IMR-90 (cell line): Measurements from ENCODE around the gene POLR1C. TPM values are rescaled to one million over a fixed set of nuclear protein-coding genes. Genes with fewer than 3 reads are reported as not detected.

ENCODE experiments used
- ATAC-seq: fragments of 200-7000 bp; cut with Tn5 transposase; 2 replicates; pipeline ENCODE4 v1.9.1; 2020; ENCODE audit warnings: low read depth, mild to moderate bottlenecking, moderate library complexity
- BruUV-seq: library from RNA; stranded (reverse); fragments of 400-500 nt; replicated peaks from 2 replicates; lab custom pipeline; 2021; lab: Mats Ljungman, UMichigan
- CTCF ChIA-PET: fragments of 300-600 bp; formaldehyde crosslinking; extraction: SDS; loops from one replicate; lab custom pipeline; 2021; ENCODE audit warnings: antibody characterized with exemption; lab: Yijun Ruan, JAX
- POLR2A ChIA-PET: fragments of 300-600 bp; sonication (Branson Sonifier 250); formaldehyde crosslinking; loops from one replicate; lab custom pipeline; 2022; ENCODE audit warnings: antibody characterized with exemption; ENCODE audit not compliant: unreplicated experiment; lab: Charles Lee
- DNase-seq: peaks from one replicate; pipeline ENCODE4 v3.0.0; 2013
- H2AFZ ChIP-seq: replicated peaks from 2 replicates; pipeline ENCODE3; 2013; ENCODE audit warnings: low read length, mild to moderate bottlenecking; ENCODE audit not compliant: poor library complexity
- H2AK5ac ChIP-seq: 2 replicates; pipeline ENCODE4 v1.6.1; 2013; ENCODE audit warnings: low read depth, low read length, inconsistent platforms
- H2AK9ac ChIP-seq: replicated peaks from 2 replicates; pipeline ENCODE3; 2013; ENCODE audit warnings: mild to moderate bottlenecking, low read depth, low read length, moderate library complexity; ENCODE audit not compliant: poor library complexity
- H2BK120ac ChIP-seq: 2 replicates; pipeline ENCODE4 v1.6.1; 2013; ENCODE audit warnings: low read depth, low read length, inconsistent platforms
- H2BK15ac ChIP-seq: 3 replicates; pipeline ENCODE4 v1.6.1; 2013; ENCODE audit warnings: low read depth, low read length, inconsistent platforms
- H2BK20ac ChIP-seq: 2 replicates; pipeline ENCODE4 v1.6.1; 2013; ENCODE audit warnings: low read depth, mild to moderate bottlenecking, inconsistent platforms, low read length, moderate library complexity
- H2BK5ac ChIP-seq: 2 replicates; pipeline ENCODE4 v1.6.1; 2013; ENCODE audit warnings: mild to moderate bottlenecking, low read depth, low read length, inconsistent platforms; ENCODE audit not compliant: poor library complexity, severe bottlenecking
- H3K14ac ChIP-seq: replicated peaks from 2 replicates; pipeline ENCODE4 v1.6.1; 2013; ENCODE audit warnings: low read depth, low read length, inconsistent platforms
- H3K18ac ChIP-seq: 2 replicates; pipeline ENCODE4 v1.6.1; 2013; ENCODE audit warnings: low read depth, low read length, control low read depth
- H3K23ac ChIP-seq: 2 replicates; pipeline ENCODE4 v1.6.1; 2013; ENCODE audit warnings: low read depth, low read length, inconsistent platforms
- H3K27ac ChIP-seq: 2 replicates; pipeline ENCODE4 v1.5.1; 2013; ENCODE audit warnings: mild to moderate bottlenecking, control low read depth, low read length; ENCODE audit not compliant: insufficient read depth
- H3K27me3 ChIP-seq: 2 replicates; pipeline ENCODE4 v1.6.1; 2013; ENCODE audit warnings: low read length; ENCODE audit not compliant: control insufficient read depth, insufficient read depth
- H3K36me3 ChIP-seq: 2 replicates; pipeline ENCODE4 v1.6.1; 2013; ENCODE audit warnings: low read length, mixed read lengths; ENCODE audit not compliant: control insufficient read depth, insufficient read depth
- H3K4ac ChIP-seq: 2 replicates; pipeline ENCODE4 v1.6.1; 2013; ENCODE audit warnings: low read depth, low read length, inconsistent platforms
- H3K4me1 ChIP-seq: 2 replicates; pipeline ENCODE4 v1.6.1; 2013; ENCODE audit warnings: low read length, mixed read lengths; ENCODE audit not compliant: control insufficient read depth, insufficient read depth
- H3K4me2 ChIP-seq: 2 replicates; pipeline ENCODE4 v1.6.1; 2013; ENCODE audit warnings: low read depth, mild to moderate bottlenecking, control low read depth, low read length, moderate library complexity
- H3K4me3 ChIP-seq: 2 replicates; pipeline ENCODE4 v1.5.1; 2013; ENCODE audit warnings: low read depth, mild to moderate bottlenecking, control low read depth, low read length, moderate library complexity; ENCODE audit not compliant: insufficient read depth
- H3K56ac ChIP-seq: 2 replicates; pipeline ENCODE4 v1.6.1; 2013; ENCODE audit warnings: low read length, inconsistent platforms; ENCODE audit not compliant: insufficient read depth; ENCODE audit errors: extremely low read depth
- H3K79me1 ChIP-seq, 2 experiments: 2 replicates each; pipeline ENCODE4 v1.6.1; 2013; ENCODE audit warnings: low read length in 2 of 2, inconsistent platforms in 1 of 2, low read depth in 1 of 2
- H3K9ac ChIP-seq: 2 replicates; pipeline ENCODE4 v1.6.1; 2013; ENCODE audit warnings: low read depth, low read length, control low read depth
- H3K9me1 ChIP-seq: 2 replicates; pipeline ENCODE4 v1.6.1; 2013; ENCODE audit warnings: low read length, inconsistent platforms; ENCODE audit not compliant: insufficient read depth
- H3K9me3 ChIP-seq: 2 replicates; pipeline ENCODE4 v1.6.1; 2013; ENCODE audit warnings: low read length; ENCODE audit not compliant: control insufficient read depth, insufficient read depth
- H4K20me1 ChIP-seq: 2 replicates; pipeline ENCODE4 v1.6.1; 2013; ENCODE audit warnings: low read length, inconsistent platforms; ENCODE audit not compliant: insufficient read depth
- H4K5ac ChIP-seq: 2 replicates; pipeline ENCODE4 v1.6.1; 2013; ENCODE audit warnings: mild to moderate bottlenecking, low read depth, low read length, control low read depth
- H4K8ac ChIP-seq, 2 experiments: 2 replicates each; pipeline ENCODE4 v1.6.1; 2013; ENCODE audit warnings: low read depth in 2 of 2, low read length in 2 of 2, control low read depth in 1 of 2, inconsistent platforms in 1 of 2
- H4K91ac ChIP-seq: 2 replicates; pipeline ENCODE4 v1.6.1; 2013; ENCODE audit warnings: low read depth, low read length, inconsistent platforms; ENCODE audit not compliant: insufficient read depth
- CEBPB ChIP-seq: IDR thresholded peaks from 2 replicates; pipeline ENCODE4 v1.6.1; 2012; ENCODE audit warnings: low read depth, low read length, improper control_type of control experiment
- MAFK ChIP-seq: IDR thresholded peaks from 2 replicates; pipeline ENCODE4 v1.6.1; 2012; ENCODE audit warnings: low read depth, low read length, improper control_type of control experiment
- MAZ ChIP-seq: IDR thresholded peaks from 2 replicates; pipeline ENCODE4 v1.6.1; 2012; ENCODE audit warnings: low read depth, mild to moderate bottlenecking, low read length, improper control_type of control experiment, moderate library complexity, borderline replicate concordance
- WGBS, 2 experiments: methylation state at CpG; one replicate each; pipeline versions ENCODE4 v1.1.5 to v1.1.7; 2013; ENCODE audit warnings: missing lambda C conversion rate in 2 of 2; ENCODE audit not compliant: insufficient read length in 1 of 2; ENCODE audit errors: extremely low coverage in 2 of 2; 5-methylcytosine and 5-hydroxymethylcytosine counted together
- dilution Hi-C: fragments of 300-500 bp; cut with HindIII; formaldehyde crosslinking; loops from one replicate; pipeline ENCODE4 v1.14.3; 2018; ENCODE audit warnings: low sequenced_read_pairs; ENCODE audit not compliant: unreplicated experiment
- in situ Hi-C: fragments of 300-500 bp; cut with MboI; formaldehyde crosslinking; loops from 3 replicates; pipeline ENCODE4 v1.14.3; 2019; ENCODE audit warnings: low sequenced_read_pairs, inconsistent platforms, mixed read lengths
- intact Hi-C: fragments of 100-400 bp; cut with micrococcal nuclease; formaldehyde crosslinking; loops from 2 replicates; pipeline ENCODE4 v1.10.0; 2022
- polyA plus RNA-seq, 3 experiments: library from polyadenylated mRNA; depleted of rRNA; stranded (reverse); fragments of >200 nt; gene quantifications; 2 replicates each; pipeline ENCODE4 v1.2.3, GENCODE V29; 2012; ENCODE audit warnings: low replicate concordance in 1 of 3
- total RNA-seq: library from RNA; depleted of rRNA; stranded (reverse); fragments of >200 nt; gene quantifications from 2 replicates; pipeline ENCODE4 v1.2.3, GENCODE V29; 2012

POLR1C gene
- total and polyA plus RNA-seq, 2 of the 4 experiments (the other 2 are of a cell fraction): 46.1 to 72.6 TPM

- Histone ChIP-seq H2BK20ac (no peak overlapping the region), H2BK5ac (no peak overlapping the region), H4K20me1 (peaks cover 26% of the 10 kb centered on the region; the same call in 1 of the 2 replicates), H2AK5ac (peak overlapping the region; percentile 36; the same call in 1 of the 2 replicates), H3K23ac (no peak overlapping the region), H3K4me2 (no peak overlapping the region), H3K4me1 (peaks cover 46% of the 10 kb centered on the region), H3K4ac (no peak overlapping the region), H4K91ac (no peak overlapping the region), H3K4me3 (no peak overlapping the region), H4K5ac (no peak overlapping the region), H3K79me1 (peaks cover 34 to 71% of the 10 kb centered on the region in 2 experiments), H3K36me3 (peaks cover 8% of the 10 kb centered on the region), H3K18ac (no peak overlapping the region), H3K27ac (no peak overlapping the region), H3K9me1 (peaks cover 38% of the 10 kb centered on the region), H2AK9ac (peak overlapping the region; percentile 11), H2BK15ac (no peak overlapping the region), H3K27me3 (no peaks in the 10 kb centered on the region), H3K9me3 (no peaks in the 10 kb centered on the region), H3K9ac (no peak overlapping the region), H3K14ac (no peak overlapping the region), H2BK120ac (no peak overlapping the region), H4K8ac (no peak overlapping the region), H2AFZ (no peak overlapping the region), H3K56ac (no peak overlapping the region)
- WGBS, 2 experiments: 90% methylated on average over 2 of the region's 6 CpGs; no CpG with 5 or more reads in 1 of the 2 experiments
- dilution Hi-C loops: no loop called here
- DNase-seq (no peak), ATAC-seq (no peak)
- in situ Hi-C loops: loop anchor here (5.0 to 10.0 kb wide), 2 partner anchors 50 to 237 kb away; no protein-coding TSS in a partner anchor
- POLR2A ChIA-PET: no interaction called here
- TF ChIP-seq MAFK (no peak), CEBPB (no peak), MAZ (no peak)
- intact Hi-C loops: no loop called here
- CTCF ChIA-PET: interaction anchor here (3.3 kb wide), 1 partner anchor 13 kb away, joined by 17 read pairs; no protein-coding TSS in a partner anchor
- BruUV-seq: no TSS peak
These were observed 22.6 kb upstream of the POLR1C start for GRCh38 chr6:43494321-43494720.
